ENCODE measurements around the gene TBC1D1.

TBC1D1 gene

GRCh38 chr4:37905533-37906169 is 14.8 kb downstream of the TBC1D1 start:
- no peak for TF ChIP-seq CTCF (IDR thresholded peaks at IDR 0.05; ENCODE audit: borderline replicate concordance, insufficient read depth, low read depth, low read length)
- H3K4me3 ChIP-seq (ENCODE audit: low read depth, low read length) = no peak overlapping the region

DNA sequence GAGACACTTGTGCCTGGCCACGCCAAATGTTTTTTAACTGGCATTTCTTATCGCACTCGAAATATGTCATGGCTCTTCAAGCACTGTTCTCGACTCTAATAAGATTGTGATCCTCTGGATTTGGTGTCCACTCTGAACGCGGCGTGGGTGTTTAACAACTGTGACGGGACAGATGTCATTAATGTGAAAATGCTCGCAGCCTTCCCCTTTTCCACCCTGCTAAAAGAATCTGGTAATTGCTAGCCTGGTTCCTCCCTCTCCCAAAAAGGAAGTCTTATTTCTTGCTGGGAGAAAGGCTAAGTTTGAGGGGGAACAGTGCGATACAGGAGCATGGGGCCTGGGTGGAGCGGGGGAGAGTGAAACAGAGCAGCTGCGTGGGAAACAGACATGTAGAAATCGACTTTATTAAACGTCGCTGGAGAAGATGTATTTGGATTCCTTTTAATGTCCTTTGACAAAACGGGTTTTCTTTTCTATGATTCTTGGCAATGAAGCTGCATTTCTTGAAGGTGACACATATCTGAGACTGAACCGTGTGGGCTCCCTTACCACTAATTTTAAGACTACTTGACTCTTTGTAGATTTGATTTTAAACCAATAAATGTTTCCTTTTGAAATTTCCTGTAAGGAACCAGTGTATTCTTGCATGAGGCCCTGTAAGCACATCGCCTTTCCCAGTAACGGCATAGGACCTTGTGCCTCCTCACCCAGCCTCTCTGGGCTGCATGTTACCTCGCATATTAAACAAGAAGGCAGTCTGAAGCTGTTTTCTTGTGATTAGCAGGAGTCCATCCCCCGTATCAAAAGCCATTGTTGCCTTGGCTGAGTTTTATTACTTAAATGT is 17.8 kb downstream of the TBC1D1 start:
- TF ChIP-seq CTCF (IDR thresholded peaks at IDR 0.05; ENCODE audit: borderline replicate concordance, insufficient read depth, low read depth, low read length) = no peak
- H3K4me3 ChIP-seq (ENCODE audit: low read depth, low read length) = no peak overlapping the region

DNA sequence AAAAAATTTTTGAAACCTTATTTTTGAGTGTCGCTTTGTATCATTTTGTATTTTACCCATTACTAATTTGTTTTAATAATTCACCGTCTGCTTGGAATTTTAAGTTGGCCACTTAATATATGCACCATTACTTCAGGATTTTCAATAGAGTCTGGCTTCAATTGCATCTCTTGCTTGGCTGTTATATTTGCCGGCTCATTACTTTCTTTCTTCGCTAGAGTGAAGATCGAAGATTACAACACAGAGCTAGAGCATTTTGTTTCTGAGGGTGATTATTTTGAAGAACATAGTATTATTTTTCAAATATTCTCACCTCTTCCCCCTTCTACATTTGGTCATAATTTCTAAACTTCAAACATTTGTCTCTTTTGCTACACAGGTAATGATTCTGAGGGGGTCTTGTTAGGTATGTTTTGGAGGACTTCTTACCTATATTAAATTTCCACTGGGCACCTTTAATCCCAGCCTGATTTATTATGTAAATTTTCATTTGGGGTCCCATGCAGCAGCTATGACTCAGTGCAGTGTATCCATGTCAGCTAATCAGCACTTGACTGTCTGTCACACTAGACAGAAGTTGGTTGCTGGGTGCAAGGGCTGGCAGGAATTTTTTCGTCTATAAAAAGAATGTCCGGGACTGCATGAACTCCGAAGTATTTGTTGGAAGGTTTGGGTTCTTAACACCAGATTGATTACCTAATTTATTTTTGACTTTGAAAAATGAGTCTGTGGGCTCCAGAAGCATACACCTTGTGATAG is 18.6 kb downstream of the TBC1D1 start:
- TF ChIP-seq CTCF (IDR thresholded peaks at IDR 0.05; ENCODE audit: borderline replicate concordance, insufficient read depth, low read depth, low read length) = no peak
- no peak overlapping the region for H3K4me3 ChIP-seq (ENCODE audit: low read depth, low read length)

- TF ChIP-seq CTCF (IDR thresholded peaks at IDR 0.05; ENCODE audit: borderline replicate concordance, insufficient read depth, low read depth, low read length) = no peak
- no peak overlapping the region for H3K4me3 ChIP-seq (ENCODE audit: low read depth, low read length)
Observed at GRCh38 chr4:37910091-37910486, 19.2 kb downstream of the TBC1D1 start.

GRCh38 chr4:37914539-37914938 is 23.7 kb downstream of the TBC1D1 start:
- TF ChIP-seq CTCF (IDR thresholded peaks at IDR 0.05; ENCODE audit: borderline replicate concordance, insufficient read depth, low read depth, low read length) = no peak

GRCh38 chr4:37917388-37917787 is 26.5 kb downstream of the TBC1D1 start:
- no peak overlapping the region for H3K4me3 ChIP-seq (ENCODE audit: low read depth, low read length)
- no peak for TF ChIP-seq CTCF (IDR thresholded peaks at IDR 0.05; ENCODE audit: borderline replicate concordance, insufficient read depth, low read depth, low read length)

More at GRCh38 chr4:37914539-37914938, 23.7 kb downstream of the TBC1D1 start:
- H3K4me3 ChIP-seq (ENCODE audit: low read depth, low read length) = no peak overlapping the region

Data from GM12875 (cell line).